GM19455 (cell line): Measurements from ENCODE around the gene TMEM120B.
"Not testable (repeated sequence)": the region's sequence is repeated elsewhere in the genome, so short reads cannot be mapped to it uniquely, and the experiment has no call there.

Experiments used
- ATAC-seq: cut with Tn5 transposase; IDR thresholded peaks from one replicate; pipeline ENCODE4 v1.9.1; 2021; ENCODE audit not compliant: unreplicated experiment

The TMEM120B gene

DNA sequence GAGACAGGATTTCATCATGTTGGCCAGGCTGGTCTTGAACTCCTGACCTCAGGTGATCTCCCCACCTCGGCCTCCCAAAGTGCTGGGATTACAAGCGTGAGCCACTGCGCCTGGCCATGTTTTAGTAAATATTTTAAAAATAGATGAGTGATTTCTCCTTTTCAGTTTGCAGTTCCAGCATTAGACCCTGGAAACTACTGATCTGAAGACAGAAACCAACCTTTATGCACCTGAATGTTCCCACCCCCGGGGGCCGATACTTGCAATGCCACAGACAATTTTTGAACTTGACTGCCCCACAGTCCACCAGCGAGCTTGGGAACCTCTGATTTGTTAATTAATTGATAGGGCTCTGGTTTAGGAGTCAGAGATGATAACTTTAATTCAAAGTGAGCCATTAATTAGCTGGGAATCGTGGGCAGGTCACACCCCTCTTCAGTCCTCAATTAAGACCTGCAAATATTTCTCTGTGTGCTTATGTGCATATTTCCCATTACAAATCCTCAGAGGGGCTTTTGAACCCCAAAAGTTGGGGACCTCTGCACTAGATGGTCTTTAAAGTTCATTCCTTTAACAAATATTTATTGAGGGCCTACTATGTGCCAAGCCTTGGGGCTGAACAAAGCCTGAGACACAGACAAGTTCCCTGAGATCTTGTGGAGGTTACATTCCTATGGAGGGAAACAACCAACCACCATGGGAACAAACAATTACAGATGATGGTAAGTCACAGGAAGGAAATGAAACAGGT is 4.1 kb upstream of the TMEM120B start:
- ATAC-seq = no peak

DNA sequence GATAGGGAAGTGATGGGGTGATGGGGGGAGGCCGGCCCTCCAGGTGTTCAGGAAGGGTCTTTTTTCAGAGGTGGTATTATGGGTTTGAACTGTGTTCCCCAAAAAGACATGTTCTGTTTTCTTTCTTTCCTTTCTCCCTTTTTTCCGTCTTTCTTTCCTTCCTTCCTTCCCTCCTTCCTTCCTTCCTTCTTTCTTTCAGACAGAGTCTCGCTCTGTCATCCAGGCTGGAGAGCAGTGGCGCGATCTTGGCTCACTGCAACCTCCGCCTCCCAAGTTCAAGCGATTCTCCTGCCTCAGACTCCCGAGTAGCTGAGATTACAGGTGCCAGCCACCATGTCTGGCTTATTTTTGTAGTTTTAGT is 3.5 kb upstream of the TMEM120B start:
- not testable (repeated sequence) for ATAC-seq

DNA sequence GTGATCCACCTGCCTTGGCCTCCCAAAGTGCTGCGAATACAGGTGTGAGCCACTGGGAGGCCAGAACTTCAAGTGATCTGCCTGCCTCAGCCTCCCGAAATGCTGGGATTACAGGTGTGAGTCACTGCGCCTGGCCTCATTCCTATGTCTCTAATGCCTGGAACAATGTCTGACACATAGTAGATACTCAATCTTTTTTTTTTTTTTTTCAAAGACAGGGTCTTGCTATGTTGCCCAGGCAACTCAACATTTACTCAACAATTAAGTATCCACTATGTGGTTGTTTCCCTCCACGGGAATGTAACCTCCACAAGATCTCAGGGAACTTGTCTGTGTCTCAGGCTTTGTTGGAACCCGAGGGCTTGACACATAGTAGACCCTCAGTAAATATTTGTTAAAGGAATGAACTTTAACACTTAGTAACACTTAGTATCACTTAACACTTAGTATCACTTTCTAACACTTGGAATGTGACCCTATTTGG is 3.0 kb upstream of the TMEM120B start:
- ATAC-seq = no peak

DNA sequence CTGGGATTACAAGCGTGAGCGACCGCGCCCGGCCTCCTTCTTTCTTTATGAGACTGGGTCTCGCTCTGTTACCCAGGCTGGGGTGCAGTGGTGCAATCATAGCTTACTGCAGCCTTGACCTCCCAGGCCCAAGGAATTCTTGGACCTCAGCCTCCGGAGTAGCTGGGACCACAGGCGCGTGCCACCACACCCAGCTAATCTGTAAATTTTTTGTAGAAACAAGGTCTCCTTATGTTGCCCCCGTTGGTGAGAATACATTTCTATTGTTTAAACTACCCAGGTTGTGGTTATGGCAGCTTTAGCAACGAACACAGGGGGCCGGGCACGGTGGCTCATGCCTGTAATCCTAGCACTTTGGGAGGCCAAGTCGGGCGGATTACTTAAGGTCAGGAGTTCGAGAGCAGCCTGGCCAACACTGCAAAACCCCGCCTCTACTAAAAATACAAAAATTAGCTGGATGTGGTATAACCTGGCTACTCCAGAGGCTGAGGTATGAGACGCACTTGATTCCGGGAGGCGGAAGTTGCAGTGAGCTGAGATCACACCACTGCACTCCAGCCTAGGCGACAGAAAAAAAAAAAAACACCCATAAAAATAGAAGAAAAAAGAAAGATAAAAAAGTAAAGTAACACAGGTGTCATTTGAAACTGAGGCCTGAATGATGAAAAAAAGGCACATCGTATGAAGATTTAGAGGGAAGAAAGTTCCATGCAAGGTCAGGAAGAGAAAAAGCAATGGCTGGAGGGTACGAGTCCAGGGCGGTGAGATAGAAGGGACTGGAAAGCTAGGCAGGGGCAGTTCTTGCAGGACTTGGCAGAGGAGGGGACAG is 977 bp upstream of the TMEM120B start:
- no peak for ATAC-seq

DNA sequence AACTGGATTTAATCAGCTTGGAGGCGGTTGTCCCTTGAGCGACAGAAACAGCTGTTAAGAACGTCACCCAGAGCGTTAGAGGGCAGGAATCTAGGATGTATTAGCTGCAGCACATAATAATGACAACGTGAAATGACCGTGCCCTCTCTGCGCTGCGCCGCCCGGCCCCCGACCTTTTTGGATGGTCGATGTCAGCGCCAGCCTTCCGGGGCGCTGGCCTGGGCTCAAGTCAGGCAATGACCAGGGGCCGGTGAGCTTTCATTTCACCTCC is 427 bp upstream of the TMEM120B start:
- peak; percentile 33 for ATAC-seq

DNA sequence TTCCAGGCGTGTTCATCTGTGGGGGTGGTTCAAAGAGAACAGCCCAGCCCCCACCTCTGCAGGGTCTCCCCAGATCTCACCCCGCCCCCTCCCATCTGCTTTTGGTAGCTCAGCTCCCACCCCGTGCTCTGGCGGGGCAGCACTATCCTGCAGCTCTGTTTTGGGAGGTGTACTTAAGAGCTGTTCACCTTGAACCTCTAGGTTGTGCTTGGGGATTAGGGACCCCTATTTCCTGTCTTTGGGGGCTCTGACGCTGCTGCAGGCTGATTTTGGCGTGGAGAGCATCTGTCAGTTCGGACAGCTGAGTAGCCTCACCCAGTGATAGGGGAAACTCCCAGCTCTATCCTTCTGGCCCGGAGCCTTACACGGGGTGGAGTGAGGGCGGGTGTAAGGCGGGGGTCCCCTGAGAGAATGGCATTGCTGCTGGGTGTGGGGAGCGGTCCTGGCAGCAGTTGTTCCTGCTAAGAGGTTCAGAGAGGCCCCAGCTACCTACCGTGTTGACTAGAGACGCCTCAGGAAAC is 765 bp downstream of the TMEM120B start:
- ATAC-seq = no peak

DNA sequence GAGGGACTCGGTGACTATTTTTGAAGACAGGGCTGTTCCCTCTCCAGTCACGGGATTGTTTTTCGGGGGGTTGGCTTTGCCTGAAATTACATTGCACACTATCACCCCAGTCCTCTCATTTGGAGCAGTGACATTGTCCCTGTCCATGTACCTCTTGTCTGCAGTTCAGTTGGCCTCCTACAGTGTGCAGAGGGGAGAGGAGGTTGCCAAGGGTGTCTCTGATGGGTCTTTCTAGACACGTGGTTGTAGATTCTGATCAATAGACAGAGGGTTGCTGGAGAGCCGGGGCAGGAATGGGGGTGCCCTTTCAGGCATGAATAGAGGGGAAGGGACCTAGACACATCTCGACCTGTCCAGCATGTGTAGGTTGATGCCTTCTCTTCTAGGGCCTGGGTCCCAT is 1.2 kb downstream of the TMEM120B start:
- ATAC-seq = no peak

DNA sequence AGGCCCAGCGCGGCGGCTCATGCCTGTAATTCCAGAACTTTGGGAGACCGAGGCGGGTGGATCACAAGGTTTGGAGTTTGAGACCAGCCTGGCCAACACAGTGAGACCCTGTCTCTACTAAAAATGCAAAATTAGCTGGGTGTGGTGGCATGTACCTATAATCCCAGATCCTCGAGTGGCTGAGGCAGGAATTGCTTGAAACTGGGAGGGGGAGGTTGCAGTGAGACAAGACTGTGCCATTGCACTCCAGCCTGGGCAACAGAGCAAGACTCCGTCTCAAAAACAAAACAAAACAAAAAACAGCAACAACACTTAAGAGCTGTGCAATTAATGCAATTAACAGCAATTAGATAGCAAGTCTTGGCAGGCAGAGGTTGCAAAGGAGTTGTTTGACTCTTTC is 2.5 kb downstream of the TMEM120B start:
- not testable (repeated sequence) for ATAC-seq

DNA sequence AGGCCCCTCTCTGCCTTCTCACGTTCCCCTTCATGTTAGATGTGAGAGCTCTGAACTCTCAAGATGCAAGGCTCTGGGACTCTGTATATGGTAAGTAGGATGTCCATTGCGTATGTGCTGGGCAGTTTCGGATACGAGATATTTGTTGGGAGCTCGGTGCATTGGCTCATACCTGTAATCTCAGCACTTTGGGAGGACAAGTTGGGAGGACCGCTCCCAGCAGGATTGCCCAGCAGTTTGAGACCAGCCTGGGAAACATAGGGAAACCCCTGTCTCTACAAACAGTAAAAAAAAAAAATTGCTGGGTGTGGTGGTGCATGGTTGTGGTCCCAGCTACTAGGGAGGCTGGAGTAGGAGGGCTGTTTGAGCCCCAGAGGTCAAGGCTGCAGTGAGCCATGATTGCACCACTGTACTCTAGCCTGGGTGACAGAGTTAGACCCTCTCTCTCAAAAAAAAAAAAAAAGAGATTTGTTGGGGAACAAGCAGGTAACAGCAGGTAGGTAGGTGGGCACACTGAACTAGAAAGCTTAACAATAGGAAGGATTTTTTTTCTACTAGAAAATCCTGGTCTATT is 3.4 kb downstream of the TMEM120B start:
- ATAC-seq = no peak

DNA sequence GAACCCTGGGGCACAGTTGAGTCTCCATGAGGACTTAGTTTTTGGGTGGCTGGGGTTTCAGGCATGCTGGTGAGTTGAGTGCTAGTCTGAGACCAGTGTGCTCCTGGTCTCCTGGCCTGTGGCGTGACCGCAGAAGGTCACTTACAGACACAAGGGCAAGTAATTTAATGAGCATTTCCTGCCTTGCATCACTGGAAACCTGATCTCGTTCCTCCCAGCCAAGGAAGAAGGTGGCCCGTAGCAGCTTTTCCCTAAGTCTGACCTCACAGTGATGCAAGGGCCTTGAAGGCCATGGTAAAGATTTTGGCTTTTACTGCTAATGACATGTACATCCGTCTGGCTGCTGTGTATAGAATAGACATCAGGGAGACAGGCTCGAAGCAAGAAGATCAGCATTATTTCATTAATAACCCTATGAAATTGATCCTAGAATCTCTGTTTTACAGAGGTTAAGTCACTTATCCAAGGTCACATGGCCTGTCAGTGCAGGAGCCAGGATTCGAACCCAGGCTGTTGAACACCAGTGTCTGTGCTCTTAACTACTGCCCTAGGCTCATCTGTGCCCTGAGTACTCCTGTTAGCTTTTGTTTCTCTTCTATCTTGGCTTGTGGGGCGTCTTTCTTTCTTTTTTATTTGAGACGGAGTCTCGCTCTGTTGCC is 4.6 kb downstream of the TMEM120B start:
- no peak for ATAC-seq

DNA sequence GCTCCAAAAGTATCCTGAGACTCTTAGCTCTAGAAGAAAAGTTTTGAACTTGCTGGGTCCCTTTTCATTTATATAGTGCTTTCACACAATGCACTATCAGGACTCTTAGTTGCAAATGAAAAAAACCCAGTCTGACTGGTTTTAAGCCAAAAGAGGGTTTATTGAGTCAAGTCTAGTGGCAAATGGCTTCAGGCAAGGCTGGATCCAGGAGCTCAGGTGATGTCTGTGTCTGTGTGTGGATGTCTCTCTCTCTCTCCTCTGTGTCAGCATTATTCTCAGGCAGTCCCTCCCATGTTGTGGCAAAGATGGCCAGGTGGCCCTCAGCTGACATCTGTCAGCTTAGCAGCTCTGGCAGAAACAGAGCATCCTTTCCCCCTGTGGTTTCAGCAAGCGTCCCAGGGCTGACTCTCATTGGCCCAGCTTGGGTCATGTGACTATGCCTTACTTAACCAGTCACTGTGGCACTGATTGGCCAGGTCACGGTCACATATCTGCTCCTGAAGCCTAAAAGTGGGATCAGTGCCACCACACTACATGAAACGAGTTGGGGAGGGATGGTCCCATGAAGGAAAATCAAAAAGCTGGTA is 6.2 kb downstream of the TMEM120B start:
- ATAC-seq = no peak

DNA sequence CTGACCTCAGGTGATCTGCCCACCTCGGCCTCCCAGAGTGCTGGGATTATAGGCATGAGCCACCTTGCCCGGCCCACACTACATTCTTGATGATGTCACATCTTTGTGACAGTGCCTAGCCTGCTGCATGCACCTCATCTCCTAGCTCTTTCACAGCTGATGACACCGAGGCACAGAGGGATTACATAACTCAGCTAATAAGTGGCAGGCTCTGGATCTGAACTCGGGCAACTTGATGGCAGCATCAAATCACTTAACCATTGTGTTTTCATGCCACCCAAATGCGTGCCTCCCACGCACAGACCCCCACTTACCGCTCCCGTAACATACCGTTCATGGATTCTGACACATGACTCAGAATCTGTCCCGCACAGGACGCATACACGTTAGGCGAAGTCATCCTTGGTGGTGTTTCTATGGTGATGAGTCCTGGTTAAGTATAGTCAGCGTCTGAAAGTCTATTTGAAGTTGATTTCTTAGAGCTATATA is 7.4 kb downstream of the TMEM120B start:
- ATAC-seq = no peak

DNA sequence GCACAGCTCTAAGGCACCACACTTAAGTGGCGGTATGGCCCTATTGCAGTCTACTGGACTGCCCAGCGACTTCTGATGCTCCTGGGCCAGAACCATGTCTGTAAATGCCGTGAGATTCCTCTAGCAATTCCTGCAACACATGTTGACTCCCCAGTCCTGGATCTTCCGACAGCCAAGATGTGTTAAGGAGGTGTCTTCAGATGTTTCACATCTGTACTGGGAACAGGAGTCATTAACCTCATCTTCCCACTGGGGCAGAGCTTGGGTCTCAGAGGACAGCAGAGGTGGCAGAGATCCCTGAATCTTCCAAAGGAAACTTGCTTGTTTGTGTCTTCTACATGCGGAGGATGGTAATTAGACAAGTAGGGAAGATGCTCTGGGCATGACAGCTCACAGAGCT is 8.2 kb downstream of the TMEM120B start:
- ATAC-seq = no peak

DNA sequence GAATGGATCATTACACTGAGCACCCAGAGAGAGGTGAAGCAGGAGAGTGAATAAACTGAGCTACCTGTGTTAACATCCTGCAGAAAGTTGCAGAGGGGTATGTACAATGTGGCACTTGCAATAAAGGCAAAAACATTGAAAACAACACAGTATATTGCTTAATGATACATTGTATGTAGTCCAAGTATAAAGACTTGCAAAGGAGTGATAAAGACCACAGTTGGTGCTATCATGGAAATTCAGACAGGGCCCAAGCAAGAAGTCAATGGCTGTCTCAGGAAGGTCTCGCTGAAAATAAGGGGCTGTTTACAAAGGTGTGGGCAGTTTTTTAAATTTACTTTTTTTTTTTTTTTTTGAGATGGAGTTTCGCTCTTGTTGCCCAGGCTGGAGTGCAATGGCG is 10.0 kb downstream of the TMEM120B start:
- no peak for ATAC-seq

DNA sequence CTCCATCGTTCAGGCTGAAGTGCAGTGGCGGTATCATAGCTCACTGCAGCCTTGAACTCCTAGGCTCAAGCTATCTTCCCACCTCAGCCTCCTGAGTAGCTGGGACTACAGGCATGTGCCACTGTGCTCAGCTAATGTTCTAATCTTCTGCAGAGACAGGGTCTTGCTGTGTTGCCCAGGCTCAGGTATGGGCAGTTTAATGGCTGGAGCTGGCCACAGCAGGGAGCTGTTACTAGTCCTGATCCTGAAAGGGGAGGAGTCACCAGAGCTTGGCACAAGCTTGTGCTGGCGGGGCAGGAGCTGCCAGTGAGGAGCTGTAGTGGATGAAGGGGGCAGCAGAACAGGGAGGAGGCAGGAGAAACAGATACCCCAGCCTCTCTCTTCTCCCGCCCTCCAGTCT is 10.6 kb downstream of the TMEM120B start:
- no peak for ATAC-seq

DNA sequence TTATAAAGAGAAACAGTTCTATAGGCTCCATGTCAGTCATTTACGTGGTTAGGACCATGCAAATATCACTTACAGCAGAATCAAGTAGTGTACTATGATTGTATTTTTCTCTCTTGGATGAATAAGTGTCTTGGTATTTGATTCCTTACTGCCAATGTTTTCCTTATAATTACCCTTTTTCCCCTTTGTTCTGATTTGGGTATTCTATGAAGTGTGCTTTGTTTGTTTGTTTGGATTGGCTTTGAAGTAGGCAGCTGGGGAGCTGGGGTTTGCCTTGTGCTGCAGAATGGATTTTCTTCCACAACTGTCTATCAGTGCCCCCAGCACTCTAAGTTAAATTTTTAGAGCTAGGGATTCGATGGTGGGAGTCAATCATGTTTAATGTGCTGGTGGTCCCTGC is 12.4 kb downstream of the TMEM120B start:
- ATAC-seq = no peak

DNA sequence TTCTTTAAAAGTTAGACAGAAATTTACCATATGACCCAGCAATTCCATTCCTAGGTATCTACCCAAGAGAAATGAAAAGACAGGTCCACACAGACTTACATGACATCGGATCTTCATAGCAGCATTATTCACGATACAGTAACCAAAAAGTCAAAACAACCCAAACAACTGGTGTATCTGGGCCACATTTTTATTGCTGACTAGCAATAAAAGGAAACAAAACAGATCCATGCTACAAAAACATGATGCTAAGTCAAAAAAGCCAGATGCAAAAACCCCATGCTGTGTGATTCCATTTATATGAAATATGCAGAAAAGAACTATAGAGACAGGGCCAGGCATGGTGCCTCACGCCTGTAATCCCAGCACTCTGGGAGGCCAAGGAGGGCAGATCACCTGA is 12.9 kb downstream of the TMEM120B start:
- ATAC-seq = no peak

DNA sequence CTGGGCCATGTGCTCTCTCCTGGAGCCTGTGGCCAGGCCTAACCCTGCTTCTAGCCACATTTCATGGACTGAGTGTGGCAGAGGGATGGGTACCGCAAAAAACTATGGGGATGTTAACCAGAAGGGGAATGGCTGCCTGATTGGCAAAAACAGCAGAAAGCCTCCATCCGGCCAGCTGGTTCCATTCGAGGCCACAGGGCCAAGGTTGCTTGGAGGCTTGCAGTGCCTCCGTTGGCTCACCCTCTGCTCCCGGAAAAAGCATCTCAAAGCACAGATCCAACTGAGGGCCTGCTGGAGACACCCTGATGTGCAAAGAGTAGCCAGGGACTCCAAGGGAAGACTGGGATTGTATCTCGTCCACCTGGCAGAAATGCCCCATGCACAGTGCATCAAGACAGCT is 16.5 kb downstream of the TMEM120B start:
- no peak for ATAC-seq

DNA sequence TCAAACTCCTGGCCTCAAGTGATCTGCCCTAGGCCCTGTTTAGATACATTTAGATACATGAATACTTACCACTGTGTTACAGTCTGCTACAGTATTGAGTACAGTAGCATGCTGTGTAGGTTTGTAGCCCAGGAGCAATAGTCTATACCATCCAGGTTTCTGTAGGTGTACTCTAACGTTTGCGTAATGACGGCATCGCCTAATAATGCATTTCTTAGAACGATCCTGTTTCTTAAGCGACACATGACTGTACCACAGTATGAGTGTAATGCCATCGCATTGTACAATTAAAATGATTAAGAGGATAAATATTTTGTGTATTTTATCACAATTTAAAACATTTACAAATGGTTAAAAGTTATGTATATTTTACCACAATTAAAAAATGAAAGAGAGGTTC is 18.9 kb downstream of the TMEM120B start:
- no peak for ATAC-seq

DNA sequence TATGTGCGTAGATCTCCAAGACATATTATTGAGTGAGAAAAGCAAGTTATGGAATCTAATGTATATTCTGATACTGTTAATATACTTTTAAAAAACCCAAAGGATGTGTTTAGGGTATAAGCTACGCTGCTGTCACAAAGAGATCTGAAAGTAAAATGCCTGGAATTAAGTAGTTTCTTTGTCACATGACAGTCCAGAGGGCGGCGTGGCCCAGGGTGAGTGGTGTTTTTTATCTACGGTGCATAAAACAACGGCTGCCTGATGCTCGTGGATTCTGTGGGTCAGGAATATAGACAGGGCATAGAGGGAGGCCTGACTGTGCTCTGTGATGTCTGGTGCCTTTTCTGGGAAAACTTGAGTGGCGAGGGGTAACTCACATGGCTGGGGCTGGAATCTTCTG is 21.3 kb downstream of the TMEM120B start:
- ATAC-seq = no peak

DNA sequence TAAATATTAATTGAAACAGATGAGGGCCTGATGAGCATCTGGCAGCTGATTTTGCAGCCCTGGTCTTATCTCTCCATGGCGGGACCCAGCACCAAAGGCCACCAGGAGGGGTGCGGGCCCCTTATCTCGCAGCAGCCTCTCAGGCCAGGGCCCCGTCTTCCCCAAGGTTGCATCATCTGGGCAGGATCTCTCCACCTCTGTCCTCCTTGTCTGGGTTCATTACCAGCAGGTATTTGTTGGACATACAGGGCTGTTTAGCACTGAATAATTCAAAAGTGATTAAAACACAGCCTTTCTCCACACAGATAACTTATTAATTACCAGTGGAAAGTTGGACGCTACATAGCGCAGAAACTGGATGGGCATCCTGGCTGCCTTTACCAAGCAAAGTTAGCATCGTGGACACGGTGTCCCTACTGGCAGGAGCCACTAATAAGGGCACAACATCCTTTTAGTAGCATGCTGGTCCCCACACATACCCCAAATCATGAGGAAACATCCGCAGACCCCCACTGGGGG is 25.8 kb downstream of the TMEM120B start:
- ATAC-seq = no peak
